Measurements from ENCODE around the gene TMEM79.
"Not testable (repeated sequence)": the region's sequence is repeated elsewhere in the genome, so short reads cannot be mapped to it uniquely, and the experiment has no call there.

TMEM79 gene

DNA sequence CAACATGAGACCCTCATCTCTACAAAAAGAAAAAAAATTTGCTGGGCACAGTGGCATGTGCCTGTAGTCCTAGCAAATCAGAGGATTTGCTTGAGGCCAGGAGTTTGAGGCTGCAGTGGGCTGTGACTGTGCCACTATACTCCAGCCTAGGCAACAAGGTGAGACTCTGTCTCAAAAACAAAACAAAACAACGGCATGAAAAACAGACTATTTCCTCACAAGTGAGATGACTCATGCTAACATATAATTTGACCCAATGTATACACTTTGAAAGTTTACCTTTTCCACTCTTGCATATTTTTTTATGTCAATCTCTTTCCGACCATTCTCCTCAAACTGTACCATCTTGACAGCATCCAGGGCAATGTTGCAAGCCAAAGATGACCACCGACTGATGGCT, 36.4 kb downstream of the TMEM79 start:
- Histone ChIP-seq H3K79me2 (ENCODE audit: low read length) (peaks cover 6% of the 10 kb centered on the region; the same call in 1 of the 2 replicates), H3K27ac (ENCODE audit: low read length) (no peak overlapping the region), H3K4me2 (ENCODE audit: low read length) (no peak overlapping the region), H3K4me1 (ENCODE audit: low read length) (no peaks in the 10 kb centered on the region), H3K36me3 (replicated peaks; ENCODE audit: low read depth, low read length) (peaks cover 71% of the 10 kb centered on the region), H3K9me3 (ENCODE audit: insufficient read depth, low read length) (no peaks in the 10 kb centered on the region), H3K9ac (ENCODE audit: low read length) (no peak overlapping the region), H3K27me3 (ENCODE audit: low read depth, low read length) (no peaks in the 10 kb centered on the region), H3K4me3 (ENCODE audit: low read length) (no peak overlapping the region), H4K20me1 (ENCODE audit: insufficient read depth, low read length) (no peaks in the 10 kb centered on the region), H2AFZ (ENCODE audit: low read depth, low read length) (no peak overlapping the region)
- TF ChIP-seq, protein P1, sequence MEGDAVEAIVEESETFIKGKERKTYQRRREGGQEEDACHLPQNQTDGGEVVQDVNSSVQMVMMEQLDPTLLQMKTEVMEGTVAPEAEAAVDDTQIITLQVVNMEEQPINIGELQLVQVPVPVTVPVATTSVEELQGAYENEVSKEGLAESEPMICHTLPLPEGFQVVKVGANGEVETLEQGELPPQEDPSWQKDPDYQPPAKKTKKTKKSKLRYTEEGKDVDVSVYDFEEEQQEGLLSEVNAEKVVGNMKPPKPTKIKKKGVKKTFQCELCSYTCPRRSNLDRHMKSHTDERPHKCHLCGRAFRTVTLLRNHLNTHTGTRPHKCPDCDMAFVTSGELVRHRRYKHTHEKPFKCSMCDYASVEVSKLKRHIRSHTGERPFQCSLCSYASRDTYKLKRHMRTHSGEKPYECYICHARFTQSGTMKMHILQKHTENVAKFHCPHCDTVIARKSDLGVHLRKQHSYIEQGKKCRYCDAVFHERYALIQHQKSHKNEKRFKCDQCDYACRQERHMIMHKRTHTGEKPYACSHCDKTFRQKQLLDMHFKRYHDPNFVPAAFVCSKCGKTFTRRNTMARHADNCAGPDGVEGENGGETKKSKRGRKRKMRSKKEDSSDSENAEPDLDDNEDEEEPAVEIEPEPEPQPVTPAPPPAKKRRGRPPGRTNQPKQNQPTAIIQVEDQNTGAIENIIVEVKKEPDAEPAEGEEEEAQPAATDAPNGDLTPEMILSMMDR (IDR thresholded peaks at IDR 0.05; ENCODE audit: low read depth, low read length): no peak
- TF ChIP-seq EZH2phosphoT487 (IDR thresholded peaks at IDR 0.05; ENCODE audit: low read depth): no peak

- H3K4me1 ChIP-seq (ENCODE audit: low read length); H3K79me2 ChIP-seq (ENCODE audit: low read length); H3K9ac ChIP-seq (ENCODE audit: low read length); H4K20me1 ChIP-seq (ENCODE audit: insufficient read depth, low read length); H2AFZ ChIP-seq (ENCODE audit: low read depth, low read length); H3K27ac ChIP-seq (ENCODE audit: low read length); H3K9me3 ChIP-seq (ENCODE audit: insufficient read depth, low read length); H3K4me2 ChIP-seq (ENCODE audit: low read length); H3K27me3 ChIP-seq (ENCODE audit: low read depth, low read length); H3K4me3 ChIP-seq (ENCODE audit: low read length): not testable (repeated sequence)
- peaks cover 51% of the 10 kb centered on the region for H3K36me3 ChIP-seq (replicated peaks; ENCODE audit: low read depth, low read length)
Measured at GRCh38 chr1:156323179-156323578, 39.1 kb downstream of the TMEM79 start.

GRCh38 chr1:156336242-156336641, 52.1 kb downstream of the TMEM79 start:
- H3K4me3 ChIP-seq (ENCODE audit: low read length): peak overlapping the region; percentile 84; the same call in 1 of the 2 replicates
- H3K4me1 ChIP-seq (ENCODE audit: low read length): peaks cover 13% of the 10 kb centered on the region
- H2AFZ ChIP-seq (ENCODE audit: low read depth, low read length): no peak overlapping the region
- no peaks in the 10 kb centered on the region for H3K9me3 ChIP-seq (ENCODE audit: insufficient read depth, low read length)
- H3K4me2 ChIP-seq (ENCODE audit: low read length): peak overlapping the region; percentile 70
- H3K79me2 ChIP-seq (ENCODE audit: low read length): peaks cover 64% of the 10 kb centered on the region
- H3K27ac ChIP-seq (ENCODE audit: low read length): no peak overlapping the region
- H3K27me3 ChIP-seq (ENCODE audit: low read depth, low read length): no peaks in the 10 kb centered on the region
- H3K36me3 ChIP-seq (replicated peaks; ENCODE audit: low read depth, low read length): peaks cover 44% of the 10 kb centered on the region
- peaks cover 19% of the 10 kb centered on the region; the same call in 1 of the 2 replicates for H4K20me1 ChIP-seq (ENCODE audit: insufficient read depth, low read length)
- TF ChIP-seq EZH2phosphoT487 (IDR thresholded peaks at IDR 0.05; ENCODE audit: low read depth): no peak
- TF ChIP-seq, protein P1 (IDR thresholded peaks at IDR 0.05; ENCODE audit: low read depth, low read length): peak; percentile 34
- H3K9ac ChIP-seq (ENCODE audit: low read length): no peak overlapping the region

- Histone ChIP-seq H3K27ac (ENCODE audit: low read length) (peak overlapping the region; percentile 56), H3K27me3 (ENCODE audit: low read depth, low read length) (no peaks in the 10 kb centered on the region), H3K9ac (ENCODE audit: low read length) (peak overlapping the region; percentile 81), H3K36me3 (replicated peaks; ENCODE audit: low read depth, low read length) (peaks cover 41% of the 10 kb centered on the region), H3K4me2 (ENCODE audit: low read length) (peak overlapping the region; percentile 70), H4K20me1 (ENCODE audit: insufficient read depth, low read length) (peaks cover 19% of the 10 kb centered on the region; the same call in 1 of the 2 replicates), H2AFZ (ENCODE audit: low read depth, low read length) (no peak overlapping the region), H3K79me2 (ENCODE audit: low read length) (peaks cover 59% of the 10 kb centered on the region), H3K9me3 (ENCODE audit: insufficient read depth, low read length) (no peaks in the 10 kb centered on the region), H3K4me3 (ENCODE audit: low read length) (peak overlapping the region; percentile 84), H3K4me1 (ENCODE audit: low read length) (peaks cover 13% of the 10 kb centered on the region)
- TF ChIP-seq, protein P1 (IDR thresholded peaks at IDR 0.05; ENCODE audit: low read depth, low read length): no peak
- TF ChIP-seq EZH2phosphoT487 (IDR thresholded peaks at IDR 0.05; ENCODE audit: low read depth): no peak
Measured at GRCh38 chr1:156337052-156337887, 53.1 kb downstream of the TMEM79 start.

Measured in OCI-LY3 (cell line).